HG02571 (cell line): Measurements from ENCODE around the gene AP1M1.

ENCODE experiments used
- ATAC-seq: cut with Tn5 transposase; IDR thresholded peaks from one replicate; pipeline ENCODE4 v1.9.1; 2021; ENCODE audit warnings: mild to moderate bottlenecking, moderate library complexity; ENCODE audit not compliant: unreplicated experiment

The AP1M1 gene

DNA sequence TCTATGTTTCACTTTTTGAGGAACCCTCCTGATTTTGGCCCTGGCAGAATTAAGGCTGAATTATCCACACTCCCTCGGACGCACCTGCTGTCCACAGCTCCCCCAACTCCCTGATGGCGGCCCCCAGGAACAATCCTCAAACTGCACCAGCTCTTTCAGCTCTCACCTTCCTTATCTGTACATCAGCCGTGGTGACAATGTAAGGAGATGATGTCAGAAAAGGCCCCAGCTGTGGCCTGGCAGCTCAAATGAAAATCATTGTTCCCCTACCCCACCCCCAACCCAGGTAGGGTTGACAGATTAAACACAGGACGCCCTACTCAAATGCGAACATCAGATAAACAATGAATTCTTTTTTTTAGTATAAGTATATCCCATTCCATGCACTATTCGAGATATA is 91.9 kb downstream of the AP1M1 start:
- no peak for ATAC-seq

DNA sequence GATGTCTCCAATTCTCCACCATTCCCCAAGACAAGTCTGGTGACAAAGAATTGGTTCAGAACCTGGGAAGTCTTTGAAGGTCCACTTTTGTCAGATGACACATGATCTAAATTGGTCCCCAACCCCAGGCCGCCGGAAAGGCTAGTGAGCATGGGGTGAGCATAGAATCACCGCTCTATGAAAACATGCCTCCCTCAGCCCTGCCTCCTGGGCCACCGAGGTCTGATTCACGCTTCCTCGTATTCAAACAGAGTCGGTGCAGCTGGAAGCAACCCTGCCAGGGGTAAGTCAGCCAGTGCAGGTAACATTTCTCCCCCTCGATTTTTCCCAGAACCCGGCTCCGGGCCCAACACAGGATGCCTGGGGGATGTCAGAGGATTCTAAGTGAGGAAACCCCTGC is 93.0 kb downstream of the AP1M1 start:
- no peak for ATAC-seq

DNA sequence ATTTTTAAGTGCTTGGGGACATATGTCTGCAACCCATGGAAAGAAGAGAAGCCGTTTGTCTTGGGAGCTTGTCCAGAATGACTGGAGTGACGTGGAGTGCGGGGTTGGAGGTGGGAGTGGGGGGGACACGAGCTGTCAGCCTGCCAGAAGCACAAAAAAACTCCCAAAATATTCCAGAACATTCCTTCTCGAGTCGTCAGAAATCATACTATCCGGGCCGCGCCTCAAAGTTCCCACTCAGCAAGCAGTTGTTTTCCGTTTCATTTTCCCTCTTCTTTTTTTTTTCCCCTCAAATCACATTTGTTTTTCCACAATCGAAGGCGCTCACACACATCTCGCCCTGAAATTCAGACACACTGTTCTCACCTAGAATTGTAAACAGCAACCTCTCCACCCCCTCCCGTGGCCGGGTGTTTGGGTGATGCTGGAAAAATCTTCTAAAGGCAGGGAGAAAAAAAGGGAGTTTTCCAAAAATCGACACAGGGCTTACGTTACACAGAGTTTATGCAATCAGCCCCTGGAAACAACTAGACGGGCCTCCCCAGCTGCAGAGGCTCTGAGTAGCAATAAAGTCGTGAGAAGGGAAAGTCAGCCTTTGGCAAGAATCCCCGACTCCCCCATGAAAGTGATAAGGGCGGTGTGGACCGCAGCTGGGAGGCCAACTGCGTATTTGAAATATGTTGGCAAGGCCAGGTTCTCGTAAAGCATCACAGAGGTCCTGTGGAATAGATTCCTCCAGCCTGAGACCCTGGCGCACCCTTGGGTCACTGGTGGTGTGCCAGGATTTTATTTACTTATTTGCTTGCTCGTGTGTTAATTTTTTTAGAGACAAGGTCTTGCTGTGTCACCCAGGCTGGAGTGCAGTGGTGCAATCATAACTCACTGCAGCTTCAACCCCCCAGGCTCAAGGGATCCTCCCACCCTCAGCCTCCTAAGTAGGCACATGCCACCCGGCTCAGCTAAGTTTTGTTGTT is 95.7 kb downstream of the AP1M1 start:
- no peak for ATAC-seq

DNA sequence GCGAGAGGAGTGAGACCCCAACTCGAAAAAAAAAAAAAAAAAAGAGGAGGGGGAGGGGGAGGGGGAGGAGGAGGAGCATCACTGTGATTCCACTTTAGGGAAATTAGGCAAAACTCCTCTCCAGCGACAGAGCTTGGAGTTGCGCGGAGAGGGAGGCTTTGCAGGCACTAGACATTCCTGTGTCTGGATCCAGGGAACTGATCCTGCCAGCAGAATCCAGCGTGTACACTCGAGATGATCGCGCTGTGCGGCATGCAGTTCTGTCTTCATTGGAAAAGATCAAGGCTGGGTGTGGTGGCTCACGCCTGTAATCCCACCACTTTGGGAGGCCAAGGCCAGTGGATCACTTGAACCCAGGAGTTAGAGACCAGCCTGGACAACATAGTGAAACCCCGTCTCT is 97.3 kb downstream of the AP1M1 start:
- no peak for ATAC-seq
